SK-N-SH treated with all-trans-retinoic acid at 6 μM for 48 hours (cell line): ENCODE measurements around the gene RBM45.

Experiments
- ATAC-seq: fragments of 200-7000 bp; cut with Tn5 transposase; 3 replicates; pipeline ENCODE4 v1.9.1; 2020; ENCODE audit warnings: mild to moderate bottlenecking, moderate library complexity
- ARNTL ChIP-seq: fragments of 450-650 bp; formaldehyde crosslinking; IDR thresholded peaks from 2 replicates; pipeline ENCODE4 v1.5.0; 2020; ENCODE audit warnings: low read depth, mild to moderate bottlenecking, moderate library complexity, borderline replicate concordance
- BACH2 ChIP-seq: fragments of 250-450 bp; sonication (Bioruptor Pico); IDR thresholded peaks from 2 replicates; pipeline ENCODE4 v1.9.0; 2021; ENCODE audit warnings: mild to moderate bottlenecking, borderline replicate concordance
- CREB5 ChIP-seq: fragments of 250-450 bp; sonication (Bioruptor Pico); IDR thresholded peaks from 2 replicates; pipeline ENCODE4 v1.5.1; 2020; ENCODE audit warnings: low read depth, mild to moderate bottlenecking, moderate library complexity
- CSDC2 ChIP-seq: fragments of 250-450 bp; sonication (Bioruptor Pico); IDR thresholded peaks from 2 replicates; pipeline ENCODE4 v1.5.0; 2020; ENCODE audit warnings: mild to moderate bottlenecking, moderate library complexity
- CSRNP3 ChIP-seq: fragments of 250-450 bp; sonication (Bioruptor Pico); IDR thresholded peaks from 2 replicates; pipeline ENCODE4 v1.5.1; 2021; ENCODE audit warnings: mild to moderate bottlenecking, moderate library complexity
- GLIS3 ChIP-seq: fragments of 250-450 bp; sonication (Bioruptor Pico); IDR thresholded peaks from 2 replicates; pipeline ENCODE4 v1.5.0; 2020; ENCODE audit warnings: mild to moderate bottlenecking, moderate library complexity
- ISL1 ChIP-seq: fragments of 250-450 bp; sonication (Bioruptor Pico); IDR thresholded peaks from 2 replicates; pipeline ENCODE4 v2.1.2; 2022; ENCODE audit warnings: mild to moderate bottlenecking, moderate library complexity
- PATZ1 ChIP-seq: fragments of 250-450 bp; sonication (Bioruptor Pico); IDR thresholded peaks from 2 replicates; pipeline ENCODE4 v1.8.0; 2020; ENCODE audit warnings: mild to moderate bottlenecking, moderate library complexity, borderline replicate concordance
- POU6F1 ChIP-seq: fragments of 250-450 bp; sonication (Bioruptor Pico); IDR thresholded peaks from 2 replicates; pipeline ENCODE4 v1.8.0; 2021; ENCODE audit warnings: low read depth, mild to moderate bottlenecking, moderate library complexity, borderline replicate concordance
- PPARA ChIP-seq: fragments of 250-450 bp; sonication (Bioruptor Pico); IDR thresholded peaks from 2 replicates; pipeline ENCODE4 v1.5.0; 2020; ENCODE audit warnings: mild to moderate bottlenecking, borderline replicate concordance
- RARB ChIP-seq: fragments of 250-450 bp; sonication (Bioruptor Pico); IDR thresholded peaks from 2 replicates; pipeline ENCODE4 v1.8.0; 2021; ENCODE audit warnings: mild to moderate bottlenecking, moderate library complexity
- SNAI2 ChIP-seq: fragments of 250-450 bp; sonication (Bioruptor Pico); IDR thresholded peaks from 2 replicates; pipeline ENCODE4 v1.5.0; 2020; ENCODE audit warnings: mild to moderate bottlenecking, moderate library complexity
- TCF4 ChIP-seq: fragments of 250-450 bp; sonication (Bioruptor Pico); IDR thresholded peaks from 2 replicates; pipeline ENCODE4 v1.8.0; 2021; ENCODE audit warnings: mild to moderate bottlenecking, moderate library complexity, borderline replicate concordance
- TOX ChIP-seq: fragments of 250-450 bp; sonication (Bioruptor Pico); IDR thresholded peaks from 2 replicates; pipeline ENCODE4 v1.8.0; 2021; ENCODE audit warnings: mild to moderate bottlenecking, moderate library complexity, borderline replicate concordance
- TSHZ2 ChIP-seq: fragments of 250-450 bp; sonication (Bioruptor Pico); IDR thresholded peaks from 2 replicates; pipeline ENCODE4 v1.5.0; 2020; ENCODE audit warnings: mild to moderate bottlenecking, moderate library complexity
- ZC3H10 ChIP-seq: fragments of 250-450 bp; sonication (Bioruptor Pico); IDR thresholded peaks from 2 replicates; pipeline ENCODE4 v1.5.1; 2021; ENCODE audit warnings: mild to moderate bottlenecking, moderate library complexity
- ZFP3 ChIP-seq: fragments of 250-450 bp; sonication (Bioruptor Pico); IDR thresholded peaks from 2 replicates; pipeline ENCODE4 v1.5.0; 2020; ENCODE audit warnings: mild to moderate bottlenecking, moderate library complexity
- ZFP30 ChIP-seq: fragments of 450-650 bp; formaldehyde crosslinking; IDR thresholded peaks from 2 replicates; pipeline ENCODE4 v1.5.0; 2022; ENCODE audit warnings: mild to moderate bottlenecking, moderate library complexity
- ZNF565 ChIP-seq: fragments of 450-650 bp; formaldehyde crosslinking; conservative IDR thresholded peaks from 2 replicates; pipeline ENCODE4 v1.5.0; 2020; ENCODE audit warnings: low read depth, mild to moderate bottlenecking, moderate library complexity
- ZNF70 ChIP-seq: fragments of 450-650 bp; formaldehyde crosslinking; IDR thresholded peaks from 2 replicates; pipeline ENCODE4 v1.5.0; 2020; ENCODE audit warnings: mild to moderate bottlenecking, moderate library complexity
- ZNF8 ChIP-seq: fragments of 450-650 bp; formaldehyde crosslinking; IDR thresholded peaks from 2 replicates; pipeline ENCODE4 v1.5.0; 2020; ENCODE audit warnings: mild to moderate bottlenecking, moderate library complexity

RBM45 gene

GRCh38 chr2:178125862-178126261 is 13.6 kb downstream of the RBM45 start:
- ATAC-seq, result no peak
- TF ChIP-seq GLIS3 (CRISPR knock-in tag) (no peak), CREB5 (CRISPR knock-in tag) (no peak), CSDC2 (CRISPR knock-in tag) (no peak), TSHZ2 (CRISPR knock-in tag) (no peak), SNAI2 (CRISPR knock-in tag) (no peak), TCF4 (no peak), ISL1 (CRISPR knock-in tag) (no peak), PPARA (no peak), BACH2 (no peak), ZNF70 (CRISPR knock-in tag) (no peak), TOX (no peak), RARB (no peak), ZFP30 (no peak), CSRNP3 (no peak), ZC3H10 (CRISPR knock-in tag) (no peak)

GRCh38 chr2:178128836-178129630 is 16.8 kb downstream of the RBM45 start:
- ATAC-seq, result no peak

GRCh38 chr2:178136321-178137025 is 24.2 kb downstream of the RBM45 start:
- ATAC-seq, result no peak
- TF ChIP-seq SNAI2 (CRISPR knock-in tag) (no peak), RARB (no peak), TOX (no peak), ARNTL (CRISPR knock-in tag) (no peak)

More at GRCh38 chr2:178128836-178129630, 16.8 kb downstream of the RBM45 start:
- TF ChIP-seq ZNF565 (CRISPR knock-in tag), result no peak
- TF ChIP-seq ZC3H10 (CRISPR knock-in tag), result no peak
- no peak for TF ChIP-seq ZNF8 (CRISPR knock-in tag)
- no peak for TF ChIP-seq CSDC2 (CRISPR knock-in tag)
- TF ChIP-seq ZFP3 (CRISPR knock-in tag), result no peak

GRCh38 chr2:178142274-178143065 is 30.2 kb downstream of the RBM45 start:
- TF ChIP-seq POU6F1 (no peak), ZNF70 (CRISPR knock-in tag) (no peak), ISL1 (CRISPR knock-in tag) (no peak), PATZ1 (CRISPR knock-in tag) (no peak), TOX (no peak), TSHZ2 (CRISPR knock-in tag) (no peak), ZNF565 (CRISPR knock-in tag) (no peak)
- ATAC-seq, result peak; percentile 83
